ENCODE measurements around the gene PLD2.

Gene PLD2

DNA sequence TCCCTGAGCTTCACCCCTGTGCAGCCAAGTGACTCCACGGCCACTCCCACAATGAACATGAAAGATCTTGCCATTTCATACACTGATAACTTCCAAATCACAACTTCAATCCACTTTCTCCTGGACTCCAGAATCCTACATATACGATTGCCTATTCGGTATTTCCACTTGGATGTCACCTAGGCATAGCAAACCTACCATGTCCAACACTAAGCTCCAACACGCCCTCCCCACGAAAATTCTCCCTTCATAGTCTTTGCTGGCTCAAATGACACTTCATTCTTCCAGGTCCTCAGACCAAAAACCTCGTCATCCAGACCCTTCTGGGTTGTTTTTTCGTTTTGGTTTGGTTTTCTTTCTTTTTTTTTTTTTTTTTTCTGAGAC is 16.3 kb upstream of the PLD2 start:
- TF ChIP-seq, protein P1, sequence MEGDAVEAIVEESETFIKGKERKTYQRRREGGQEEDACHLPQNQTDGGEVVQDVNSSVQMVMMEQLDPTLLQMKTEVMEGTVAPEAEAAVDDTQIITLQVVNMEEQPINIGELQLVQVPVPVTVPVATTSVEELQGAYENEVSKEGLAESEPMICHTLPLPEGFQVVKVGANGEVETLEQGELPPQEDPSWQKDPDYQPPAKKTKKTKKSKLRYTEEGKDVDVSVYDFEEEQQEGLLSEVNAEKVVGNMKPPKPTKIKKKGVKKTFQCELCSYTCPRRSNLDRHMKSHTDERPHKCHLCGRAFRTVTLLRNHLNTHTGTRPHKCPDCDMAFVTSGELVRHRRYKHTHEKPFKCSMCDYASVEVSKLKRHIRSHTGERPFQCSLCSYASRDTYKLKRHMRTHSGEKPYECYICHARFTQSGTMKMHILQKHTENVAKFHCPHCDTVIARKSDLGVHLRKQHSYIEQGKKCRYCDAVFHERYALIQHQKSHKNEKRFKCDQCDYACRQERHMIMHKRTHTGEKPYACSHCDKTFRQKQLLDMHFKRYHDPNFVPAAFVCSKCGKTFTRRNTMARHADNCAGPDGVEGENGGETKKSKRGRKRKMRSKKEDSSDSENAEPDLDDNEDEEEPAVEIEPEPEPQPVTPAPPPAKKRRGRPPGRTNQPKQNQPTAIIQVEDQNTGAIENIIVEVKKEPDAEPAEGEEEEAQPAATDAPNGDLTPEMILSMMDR (IDR thresholded peaks at IDR 0.05; ENCODE audit: borderline replicate concordance, insufficient read depth, low read depth, low read length), result no peak

DNA sequence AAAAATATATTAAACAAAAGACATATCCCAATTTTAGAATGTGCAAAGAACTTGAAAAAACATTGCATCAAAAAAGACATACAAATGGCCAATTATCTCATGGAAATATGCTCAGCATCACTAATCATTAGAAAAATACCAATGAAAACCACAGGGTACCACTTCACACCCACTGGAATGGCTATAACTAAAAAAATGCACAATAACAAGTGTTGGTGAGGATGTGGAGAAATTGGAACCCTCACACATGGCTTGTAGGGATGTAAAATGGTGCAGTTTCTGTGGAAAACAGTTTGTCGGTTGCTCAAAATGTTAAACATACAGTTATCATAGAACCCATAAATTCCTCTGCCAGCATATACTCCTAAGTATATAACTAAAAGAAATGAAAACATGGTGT is 11.8 kb upstream of the PLD2 start:
- H3K4me3 ChIP-seq (ENCODE audit: low read depth, low read length), result no peak overlapping the region
- TF ChIP-seq, protein P1 (IDR thresholded peaks at IDR 0.05; ENCODE audit: borderline replicate concordance, insufficient read depth, low read depth, low read length), result no peak

More for the DNA sequence above, 16.3 kb upstream of the PLD2 start:
- peak overlapping the region; percentile 63 for H3K4me3 ChIP-seq (ENCODE audit: low read depth, low read length)

DNA sequence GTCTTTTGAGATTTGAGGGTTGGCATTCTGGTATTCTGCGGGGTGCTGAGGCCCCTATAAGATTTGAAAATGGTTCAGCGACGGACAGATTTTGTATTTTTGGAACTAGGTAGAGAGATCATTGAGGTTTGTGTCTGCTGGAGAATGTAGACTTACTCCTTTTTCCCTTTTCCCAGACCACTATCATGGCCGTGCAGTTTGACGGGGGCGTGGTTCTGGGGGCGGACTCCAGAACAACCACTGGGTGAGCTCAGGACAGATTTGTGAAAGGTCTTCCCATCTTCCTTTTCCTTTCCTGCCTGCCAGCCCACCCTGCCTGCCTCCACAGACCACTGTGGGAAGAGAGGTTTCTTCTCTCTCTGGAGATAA is 10.4 kb upstream of the PLD2 start:
- H3K4me3 ChIP-seq (ENCODE audit: low read depth, low read length), result peak overlapping the region; percentile 70
- TF ChIP-seq, protein P1 (IDR thresholded peaks at IDR 0.05; ENCODE audit: borderline replicate concordance, insufficient read depth, low read depth, low read length), result no peak

DNA sequence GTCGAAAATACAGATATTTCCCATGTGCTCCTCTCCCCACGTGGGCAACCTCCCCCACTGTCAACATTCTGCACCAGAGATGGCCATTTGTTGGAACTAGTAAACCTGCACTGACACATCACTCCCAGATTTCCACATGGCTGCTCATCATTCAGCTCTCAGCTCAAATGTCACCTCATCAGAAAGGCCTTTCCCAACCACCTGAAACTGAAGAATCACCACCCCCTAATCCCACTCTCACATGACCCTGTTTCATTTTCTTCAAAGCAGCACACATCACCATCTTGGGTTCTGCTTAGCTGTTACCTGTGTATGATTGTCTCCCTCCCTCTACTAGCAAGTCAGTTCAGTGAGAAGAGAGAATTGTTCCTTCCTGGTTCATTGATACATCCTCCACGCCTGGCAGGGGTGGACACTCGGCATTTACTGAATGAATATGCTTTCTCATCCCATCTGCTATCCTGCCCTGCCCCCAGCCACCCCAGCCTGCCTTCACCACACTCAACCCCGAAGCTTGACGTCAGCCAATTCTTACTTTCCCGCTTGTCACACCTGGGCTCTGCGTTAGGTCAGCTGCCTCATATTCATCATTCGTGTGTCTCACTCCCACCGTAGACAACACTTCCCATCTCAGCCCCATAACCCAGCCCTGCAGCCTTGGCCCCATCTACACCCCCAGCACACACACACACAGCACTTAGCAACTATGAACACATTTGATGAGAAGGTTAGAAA is 6.3 kb upstream of the PLD2 start:
- no peak overlapping the region for H3K4me3 ChIP-seq (ENCODE audit: low read depth, low read length)

DNA sequence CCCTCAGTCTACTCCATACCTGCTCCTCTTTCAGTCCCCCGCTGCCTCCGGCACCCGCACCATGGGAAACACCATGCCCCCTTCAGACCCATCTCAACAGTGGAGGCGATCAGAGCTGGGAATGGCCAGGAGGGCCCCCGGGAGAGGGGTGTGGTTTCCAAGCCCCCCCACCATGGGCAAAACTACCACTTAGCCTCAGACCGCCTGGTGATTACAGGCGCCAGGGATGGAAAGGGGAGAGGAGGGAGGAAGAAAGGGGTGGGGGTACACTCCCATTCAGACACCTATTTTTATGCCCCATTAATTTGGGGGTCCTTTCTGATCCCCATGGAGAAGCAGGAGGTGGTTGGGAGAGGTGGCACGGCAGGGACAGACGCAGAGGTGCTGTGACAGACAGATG is 4.7 kb upstream of the PLD2 start, which contains the start of gene C17orf114:
Gene C17orf114, minus strand, starts transcription at position 101 of the 400 bp plus-strand sequence.
- TF ChIP-seq, protein P1 (IDR thresholded peaks at IDR 0.05; ENCODE audit: borderline replicate concordance, insufficient read depth, low read depth, low read length), result no peak
- no peak within 1 kb of the TSS for H3K4me3 ChIP-seq (ENCODE audit: low read depth, low read length)

More for the DNA sequence above, 6.3 kb upstream of the PLD2 start:
- TF ChIP-seq, protein P1 (IDR thresholded peaks at IDR 0.05; ENCODE audit: borderline replicate concordance, insufficient read depth, low read depth, low read length), result no peak

DNA sequence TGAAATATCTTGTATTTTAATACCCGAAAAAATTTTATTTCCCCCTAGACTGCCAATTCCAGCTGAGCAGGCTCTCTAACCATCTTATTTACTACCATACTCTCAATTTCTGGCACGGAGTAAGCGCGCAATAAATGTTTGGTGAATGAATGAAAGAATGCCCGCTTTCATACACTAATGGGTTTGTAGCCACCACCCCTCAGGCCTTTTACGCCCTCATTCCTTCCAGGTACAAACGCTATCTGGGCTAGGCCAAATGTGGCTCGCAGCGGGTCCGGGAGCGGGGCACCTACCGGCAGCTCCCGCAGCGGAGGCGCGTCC is 536 bp upstream of the PLD2 start:
- peak overlapping the region; percentile 88 for H3K4me3 ChIP-seq (ENCODE audit: low read depth, low read length)
- TF ChIP-seq, protein P1 (IDR thresholded peaks at IDR 0.05; ENCODE audit: borderline replicate concordance, insufficient read depth, low read depth, low read length), result no peak

DNA sequence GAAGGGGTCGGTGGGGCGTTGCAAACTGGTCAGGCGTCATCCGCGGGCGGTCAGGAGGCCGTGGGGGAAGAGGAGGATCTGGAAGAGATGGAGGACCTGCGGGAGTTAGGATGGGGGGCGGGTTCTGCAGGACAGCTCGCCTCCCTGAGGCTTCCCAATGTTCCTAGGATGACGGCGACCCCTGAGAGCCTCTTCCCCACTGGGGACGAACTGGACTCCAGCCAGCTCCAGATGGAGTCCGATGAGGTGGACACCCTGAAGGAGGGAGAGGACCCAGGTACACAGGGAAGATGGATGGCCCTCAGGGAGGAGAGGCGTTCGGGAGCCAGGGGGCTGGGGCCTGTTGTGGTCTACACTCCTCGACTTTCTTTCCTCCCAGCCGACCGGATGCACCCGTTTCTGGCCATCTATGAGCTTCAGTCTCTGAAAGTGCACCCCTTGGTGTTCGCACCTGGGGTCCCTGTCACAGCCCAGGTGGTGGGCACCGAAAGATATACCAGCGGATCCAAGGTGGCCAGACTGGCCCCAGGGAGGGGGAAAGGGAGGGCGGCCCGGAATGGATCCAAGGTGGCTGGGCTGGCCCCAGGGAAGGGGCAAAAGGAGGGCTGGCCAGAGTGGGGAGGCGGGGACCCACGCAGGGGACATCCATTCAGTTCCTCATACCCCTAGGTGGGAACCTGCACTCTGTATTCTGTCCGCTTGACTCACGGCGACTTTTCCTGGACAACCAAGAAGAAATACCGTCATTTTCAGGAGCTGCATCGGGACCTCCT is 839 bp downstream of the PLD2 start:
- TF ChIP-seq, protein P1 (IDR thresholded peaks at IDR 0.05; ENCODE audit: borderline replicate concordance, insufficient read depth, low read depth, low read length), result no peak
- peak overlapping the region; percentile 88 for H3K4me3 ChIP-seq (ENCODE audit: low read depth, low read length)
